ENCODE results near the gene TMEM60.

GRCh38 chr7:77802557-77803405 lies 4.5 kb upstream of the TMEM60 start:
- TF ChIP-seq CTCF (IDR thresholded peaks at IDR 0.05) (no peak), EZH2 (IDR thresholded peaks at IDR 0.05; ENCODE audit: borderline replicate concordance, insufficient read depth, low read depth, low read length, poor library complexity, severe bottlenecking) (no peak)

Measured in B cell (primary cell).